HG03439 (cell line): ENCODE results near the gene TBC1D9.

Source experiments
- ATAC-seq: cut with Tn5 transposase; IDR thresholded peaks from one replicate; pipeline ENCODE4 v1.9.1; 2021; ENCODE audit warnings: mild to moderate bottlenecking, moderate library complexity; ENCODE audit not compliant: unreplicated experiment

The TBC1D9 gene

DNA sequence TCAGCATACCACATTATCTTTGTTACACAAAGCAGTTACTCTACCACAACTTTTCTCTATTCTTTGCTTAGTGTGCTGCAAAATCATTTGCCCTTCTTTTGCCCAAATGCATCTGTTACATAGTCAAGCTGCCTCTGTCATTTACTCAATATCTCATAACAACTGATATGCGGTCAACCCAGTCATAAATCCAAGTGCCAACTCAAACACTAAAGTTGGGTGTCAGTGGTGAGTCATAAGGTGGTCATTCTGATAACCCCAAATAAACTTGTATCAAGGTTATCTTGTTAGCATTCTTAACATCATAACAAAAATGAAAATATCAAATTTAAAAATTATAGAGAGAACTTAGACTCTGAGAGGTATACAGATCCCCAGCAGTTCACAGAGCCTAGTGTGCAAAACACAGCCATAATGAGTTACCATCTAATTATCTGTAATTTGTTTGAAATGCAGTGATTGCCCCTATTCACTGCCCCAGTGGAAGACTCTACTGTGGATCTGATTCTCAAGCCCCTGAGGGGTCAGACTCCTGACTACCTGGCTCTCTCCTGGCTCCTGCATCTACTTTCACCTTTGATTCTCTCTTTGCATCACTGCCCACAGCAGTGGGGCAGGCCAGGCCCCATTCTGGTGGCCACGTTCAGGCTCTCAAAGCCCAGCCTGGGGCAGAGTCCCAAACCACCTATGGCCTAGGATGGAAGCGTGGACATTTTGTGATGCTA lies 29.2 kb downstream of the TBC1D9 start:
- no peak for ATAC-seq

DNA sequence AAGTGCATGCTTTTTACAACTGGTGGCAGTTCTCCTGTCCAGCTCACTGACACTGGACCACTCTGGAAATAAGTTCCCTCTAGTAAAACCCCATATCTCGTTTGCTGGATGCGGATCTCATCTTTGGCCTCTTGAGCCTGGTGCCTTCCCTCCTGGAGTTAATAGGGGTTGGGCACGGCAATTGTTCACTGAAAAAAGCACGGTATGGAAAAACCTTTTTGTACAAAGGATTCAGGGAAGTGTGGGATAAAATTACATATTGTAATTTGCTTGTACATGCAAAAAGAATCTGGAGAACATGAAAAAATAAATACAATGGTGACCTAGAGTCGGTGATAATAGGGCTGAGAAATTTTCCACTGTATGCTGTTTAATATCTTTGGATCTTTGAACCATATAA lies 30.6 kb downstream of the TBC1D9 start:
- ATAC-seq = no peak

DNA sequence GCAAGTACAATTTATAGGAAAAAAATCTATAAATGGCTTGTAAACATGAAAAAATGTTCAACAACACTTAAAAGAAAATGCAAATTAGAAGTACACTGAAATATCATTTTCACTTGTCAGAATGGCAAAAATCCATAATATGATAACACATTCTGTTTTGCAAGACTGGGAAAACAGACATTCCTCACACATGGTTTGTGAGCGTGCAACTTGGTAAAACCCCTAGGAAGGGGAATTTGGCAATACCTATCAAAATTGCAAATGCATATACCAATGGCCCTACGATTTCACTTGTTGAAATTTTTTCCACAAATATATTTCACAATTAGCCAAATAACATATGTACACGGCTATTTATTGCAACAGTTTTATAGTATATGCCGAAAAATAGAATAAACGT lies 31.4 kb downstream of the TBC1D9 start:
- no peak for ATAC-seq

DNA sequence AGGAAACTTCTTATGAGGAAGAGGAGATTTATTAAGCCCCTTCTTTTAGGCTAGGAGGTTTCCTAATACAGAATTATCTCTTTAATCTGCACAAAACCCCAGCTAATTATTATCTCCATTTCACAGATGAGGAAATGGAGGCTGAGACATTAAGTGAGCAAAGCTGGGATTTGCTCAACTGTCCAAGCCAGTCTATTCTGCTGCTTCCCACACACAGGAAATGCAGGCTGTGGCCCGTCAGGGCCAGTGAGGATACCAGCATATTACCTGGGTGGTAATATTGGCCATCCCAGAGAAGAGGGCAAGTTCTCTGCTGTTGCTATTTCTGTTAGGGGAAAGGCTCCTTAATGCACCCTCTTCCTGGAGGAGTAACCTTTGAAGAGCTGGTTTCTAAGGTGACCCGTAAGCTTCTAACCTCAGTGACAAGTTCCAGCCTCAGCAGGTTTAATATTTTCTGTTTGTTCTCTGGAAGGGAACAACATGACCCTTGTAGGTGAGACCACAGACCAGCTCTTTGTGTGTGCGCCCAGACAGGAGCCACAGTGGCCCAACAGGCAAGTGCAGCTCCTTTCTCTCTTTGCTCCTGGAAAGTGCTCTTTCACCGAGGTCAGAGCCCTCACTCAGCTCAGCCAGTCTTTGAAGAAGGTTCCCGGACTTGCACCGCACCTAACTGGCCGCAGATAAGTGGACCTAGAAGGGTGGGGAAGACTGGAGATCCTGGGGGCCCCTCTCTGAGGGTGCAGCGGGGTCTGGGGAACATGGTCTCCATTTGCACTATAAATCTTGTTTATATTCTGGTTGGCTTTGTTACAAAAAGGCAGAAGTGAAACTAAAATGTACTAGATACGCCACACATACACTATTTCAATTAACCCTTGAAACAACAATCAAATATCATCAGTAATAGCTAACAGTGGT lies 35.5 kb downstream of the TBC1D9 start:
- no peak for ATAC-seq

DNA sequence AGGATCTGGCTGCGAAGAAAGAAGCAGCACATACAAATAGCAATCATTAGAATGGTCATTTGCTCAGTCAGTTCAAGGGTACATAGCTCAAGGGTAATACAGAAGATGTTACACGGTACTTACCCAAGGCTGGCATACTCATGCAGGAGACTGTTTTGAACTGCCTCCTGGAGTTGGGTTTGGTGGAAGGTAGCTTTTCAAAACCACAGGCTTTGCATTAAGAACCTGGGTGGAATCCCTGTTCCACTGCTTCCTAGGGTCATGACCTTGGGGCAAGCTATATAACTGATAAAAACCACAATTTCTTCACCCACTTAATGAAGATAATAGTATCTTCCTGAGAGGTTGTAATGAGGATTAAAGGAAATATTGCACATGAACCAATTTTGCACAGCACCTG lies 36.5 kb downstream of the TBC1D9 start:
- no peak for ATAC-seq

DNA sequence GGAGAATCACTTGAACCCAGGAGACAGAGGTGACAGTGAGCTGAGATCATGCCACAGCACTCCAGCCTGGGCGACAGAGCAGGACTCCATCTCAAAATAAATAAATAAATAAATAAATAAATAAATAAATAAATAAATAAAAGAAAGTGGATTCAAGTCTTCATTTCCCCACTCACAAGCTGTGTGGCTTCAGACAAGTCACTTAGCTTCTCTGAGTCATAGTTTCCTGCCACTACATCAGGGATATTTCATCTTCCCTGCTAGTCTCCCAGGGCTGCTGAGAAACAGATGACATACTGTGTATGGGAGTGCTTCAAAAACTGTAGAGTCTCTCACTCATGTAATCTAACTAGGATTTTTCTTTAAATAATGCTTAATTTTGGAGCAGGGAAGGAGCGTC lies 37.2 kb downstream of the TBC1D9 start:
- ATAC-seq = no peak

- ATAC-seq = no peak
These were observed 37.8 kb downstream of the TBC1D9 start for GRCh38 chr4:140718241-140718952.

GRCh38 chr4:140717313-140717712 lies 38.9 kb downstream of the TBC1D9 start:
- ATAC-seq = no peak

- ATAC-seq = no peak
These were observed 41.1 kb downstream of the TBC1D9 start for GRCh38 chr4:140715119-140715518.

DNA sequence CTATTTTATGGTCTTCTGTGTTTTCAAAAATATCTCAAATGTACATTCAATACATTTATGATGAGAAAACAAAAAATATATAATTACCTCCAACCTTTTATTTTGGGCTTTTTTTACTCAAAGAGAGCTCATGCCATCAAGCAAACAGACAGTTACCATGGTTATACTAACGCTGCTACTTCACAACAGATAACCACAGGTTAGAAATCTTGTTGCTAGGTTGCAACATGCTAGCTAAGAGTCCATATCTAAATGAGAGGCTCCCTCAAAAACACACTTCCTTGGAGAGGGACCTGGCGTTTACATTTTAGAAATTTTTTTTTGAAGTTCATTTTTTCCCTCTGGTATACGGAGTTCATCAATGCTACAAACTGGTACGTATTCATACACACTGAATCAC lies 44.3 kb downstream of the TBC1D9 start:
- no peak for ATAC-seq

DNA sequence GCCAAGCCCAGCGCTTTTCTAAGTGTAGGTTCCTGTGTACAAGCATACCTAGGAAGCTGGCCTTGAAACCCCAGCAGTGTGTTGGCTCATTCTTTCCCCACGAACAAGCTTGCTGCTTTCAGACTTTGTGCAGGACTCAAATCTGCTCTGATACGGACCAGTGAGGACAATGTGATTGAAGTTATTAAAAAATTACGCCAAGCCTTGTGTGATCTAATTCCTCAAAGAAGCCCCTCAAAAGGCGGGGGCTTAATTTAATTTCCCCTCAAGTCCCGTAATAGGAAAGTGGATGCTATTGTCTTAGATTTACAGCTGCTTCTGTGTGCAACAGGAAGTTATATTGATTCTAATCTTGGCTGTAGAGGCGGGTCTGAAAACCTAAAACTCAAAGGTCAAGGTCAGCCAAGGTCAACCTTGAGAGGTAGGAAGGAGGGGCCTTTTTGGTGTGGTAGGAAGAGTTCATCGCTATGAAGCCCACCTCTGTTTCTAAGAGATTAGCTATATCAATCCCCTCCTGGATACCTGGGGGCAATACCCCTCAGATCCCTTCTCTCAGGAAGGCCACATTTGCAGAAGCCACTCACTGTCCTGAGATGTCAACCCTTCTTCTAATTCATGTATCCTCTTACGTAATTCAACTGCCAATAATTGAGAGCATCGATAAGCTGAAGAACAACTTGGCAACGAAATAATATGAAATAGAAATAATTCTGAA lies 45.1 kb downstream of the TBC1D9 start:
- no peak for ATAC-seq

DNA sequence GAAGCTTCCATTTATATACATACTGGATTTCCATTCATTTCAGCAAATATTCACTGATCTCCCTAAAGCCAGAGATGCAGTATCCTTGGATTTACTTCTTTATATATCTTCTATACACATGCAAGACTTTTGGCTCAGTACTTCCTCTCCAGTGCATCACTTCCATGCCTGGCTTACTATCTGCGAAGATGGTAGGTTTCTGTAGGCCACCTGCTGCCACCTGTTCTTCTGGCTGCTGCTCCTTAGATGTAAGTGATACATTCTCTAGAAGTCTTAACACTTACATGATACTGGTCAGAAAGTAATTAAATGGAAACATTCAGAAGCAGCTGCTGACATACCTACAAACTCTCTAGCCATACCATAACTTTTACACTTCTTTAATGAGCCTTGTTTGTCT lies 48.9 kb downstream of the TBC1D9 start:
- ATAC-seq = no peak

DNA sequence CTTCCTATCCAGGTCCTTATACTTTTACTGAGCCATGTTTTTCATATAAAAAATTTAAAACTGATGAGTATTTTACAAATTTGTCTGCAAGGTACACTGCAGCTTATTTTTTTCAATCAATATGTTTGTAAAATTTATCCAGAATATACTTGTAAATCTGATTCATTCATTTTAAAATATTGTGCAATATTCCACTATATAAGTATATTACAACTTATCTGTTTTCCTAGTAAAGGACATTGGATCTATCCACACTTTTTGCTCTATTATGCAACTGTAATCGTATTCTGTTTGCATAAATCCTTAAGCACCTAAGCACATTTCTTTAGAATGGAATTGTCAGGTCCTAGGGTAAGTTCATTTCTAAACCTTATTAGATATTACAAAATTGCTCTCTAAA lies 49.5 kb downstream of the TBC1D9 start:
- no peak for ATAC-seq

DNA sequence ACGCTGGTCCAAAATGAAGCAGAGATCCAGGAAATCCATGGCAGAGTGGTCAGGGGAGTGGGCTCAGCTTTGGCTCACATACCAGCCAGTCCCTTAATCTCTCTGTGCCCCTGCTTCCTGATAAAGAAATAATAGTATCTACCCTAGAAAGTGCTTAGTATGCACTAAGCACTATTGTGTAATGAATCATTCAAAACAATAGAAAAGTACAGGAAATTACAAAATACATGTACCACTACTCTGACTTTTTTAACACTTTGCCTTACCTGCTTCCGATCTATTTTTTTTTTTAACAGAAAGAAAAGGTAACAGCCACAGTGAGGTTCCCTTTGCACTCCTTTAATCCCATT lies 49.9 kb downstream of the TBC1D9 start:
- ATAC-seq = no peak

GRCh38 chr4:140705625-140706275 lies 50.4 kb downstream of the TBC1D9 start:
- no peak for ATAC-seq

GRCh38 chr4:140704964-140705363 lies 51.2 kb downstream of the TBC1D9 start:
- ATAC-seq = no peak

DNA sequence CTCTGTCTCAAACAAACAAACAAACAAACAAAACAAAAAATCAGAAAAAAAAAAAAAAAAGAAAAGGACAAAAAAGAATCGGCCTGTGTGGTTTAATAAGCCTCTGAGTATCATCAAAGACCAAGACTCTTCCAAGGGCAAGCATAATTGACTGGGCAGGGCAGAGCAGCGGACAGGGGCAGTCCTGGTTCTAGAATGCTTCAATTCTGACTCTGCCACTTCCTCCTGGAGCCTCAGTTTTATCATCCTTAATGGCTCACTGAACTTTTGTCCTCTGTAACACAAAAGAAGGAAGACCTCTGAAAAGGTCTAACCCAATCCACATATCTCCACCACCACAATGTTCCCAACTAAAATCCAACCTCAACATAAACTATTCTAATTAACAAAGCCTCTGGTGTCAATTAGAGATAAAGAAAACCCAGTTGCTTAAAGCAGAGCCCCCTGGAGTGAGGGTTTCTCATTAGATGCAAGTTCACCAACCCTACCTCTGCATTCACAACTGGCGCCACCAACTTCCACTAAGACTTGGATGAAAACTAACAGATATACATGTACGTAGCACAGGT lies 51.7 kb downstream of the TBC1D9 start:
- no peak for ATAC-seq

- no peak for ATAC-seq
These were observed 52.7 kb downstream of the TBC1D9 start for GRCh38 chr4:140703463-140703862.

GRCh38 chr4:140702096-140702757 lies 54.0 kb downstream of the TBC1D9 start:
- ATAC-seq = no peak

GRCh38 chr4:140701071-140701470 lies 55.1 kb downstream of the TBC1D9 start:
- no peak for ATAC-seq
